IPS-11a (cell line): ENCODE results near the gene DENND1A.

ENCODE experiments used
- H3K4me3 ChIP-seq: one replicate; pipeline ENCODE4 v1.5.1; 2013; ENCODE audit warnings: low read depth, low read length, control low read depth

The DENND1A gene

GRCh38 chr9:123513554-123513953 lies 416.4 kb downstream of the DENND1A start:
- no peak overlapping the region for H3K4me3 ChIP-seq

- no peak overlapping the region for H3K4me3 ChIP-seq
Observed at GRCh38 chr9:123511326-123512277, 418.3 kb downstream of the DENND1A start.

GRCh38 chr9:123509646-123510045 lies 420.3 kb downstream of the DENND1A start:
- no peak overlapping the region for H3K4me3 ChIP-seq

GRCh38 chr9:123508048-123508447 lies 421.9 kb downstream of the DENND1A start:
- H3K4me3 ChIP-seq = no peak overlapping the region

- no peak overlapping the region for H3K4me3 ChIP-seq
Observed at GRCh38 chr9:123505496-123505895, 424.4 kb downstream of the DENND1A start.

- no peak overlapping the region for H3K4me3 ChIP-seq
Observed at GRCh38 chr9:123500336-123500735, 429.6 kb downstream of the DENND1A start.

GRCh38 chr9:123497830-123498229 lies 432.1 kb downstream of the DENND1A start:
- no peak overlapping the region for H3K4me3 ChIP-seq

GRCh38 chr9:123495731-123496130 lies 434.2 kb downstream of the DENND1A start:
- no peak overlapping the region for H3K4me3 ChIP-seq

GRCh38 chr9:123493627-123494026 lies 436.3 kb downstream of the DENND1A start:
- H3K4me3 ChIP-seq = no peak overlapping the region

- H3K4me3 ChIP-seq = no peak overlapping the region
Observed at GRCh38 chr9:123490688-123491087, 439.2 kb downstream of the DENND1A start.

GRCh38 chr9:123488722-123489321 lies 441.1 kb downstream of the DENND1A start:
- no peak overlapping the region for H3K4me3 ChIP-seq

GRCh38 chr9:123487944-123488548 lies 441.9 kb downstream of the DENND1A start:
- H3K4me3 ChIP-seq = no peak overlapping the region

- no peak overlapping the region for H3K4me3 ChIP-seq
Observed at GRCh38 chr9:123486431-123486830, 443.5 kb downstream of the DENND1A start.

- no peak overlapping the region for H3K4me3 ChIP-seq
Observed at GRCh38 chr9:123485216-123485615, 444.7 kb downstream of the DENND1A start.

- H3K4me3 ChIP-seq = no peak overlapping the region
Observed at GRCh38 chr9:123484130-123484529, 445.8 kb downstream of the DENND1A start.

- H3K4me3 ChIP-seq = no peak overlapping the region
Observed at GRCh38 chr9:123483191-123483803, 446.6 kb downstream of the DENND1A start.

- no peak overlapping the region for H3K4me3 ChIP-seq
Observed at GRCh38 chr9:123482295-123482968, 447.5 kb downstream of the DENND1A start.

GRCh38 chr9:123481209-123481865 lies 448.6 kb downstream of the DENND1A start:
- no peak overlapping the region for H3K4me3 ChIP-seq

GRCh38 chr9:123480791-123481190 lies 449.1 kb downstream of the DENND1A start:
- no peak overlapping the region for H3K4me3 ChIP-seq

GRCh38 chr9:123480096-123480495 lies 449.8 kb downstream of the DENND1A start:
- no peak overlapping the region for H3K4me3 ChIP-seq
